Adrenal gland (tissue), 12 donors: Measurements from ENCODE around the gene ABCA8. TPM values are rescaled to one million over a fixed set of nuclear protein-coding genes. Genes with fewer than 3 reads are reported as not detected.
"Not testable (repeated sequence)": the region's sequence is repeated elsewhere in the genome, so short reads cannot be mapped to it uniquely, and the experiment has no call there.

Experiments used
- DNase-seq, 7 donors: peaks; one replicate each; pipeline ENCODE4 v3.0.0-alpha.2; 2019 to 2020
- H3K27ac ChIP-seq, 5 donors: fragments of 200-600 bp; sonication (generic) in 4 of 5; 1 replicate in 3 of 5; 2 replicates in 2 of 5; pipeline versions ENCODE4 v1.5.1 to v1.8.0; 2016 to 2020; ENCODE audit warnings: mild to moderate bottlenecking in 1 of 5
- H3K27me3 ChIP-seq: fragments of 200-600 bp; 2 replicates; pipeline ENCODE4 v1.8.0; 2021
- H3K36me3 ChIP-seq, 2 donors: fragments of 200-600 bp; replicated peaks in 1 of 2; 1 replicate in 1 of 2; 2 replicates in 1 of 2; pipeline versions ENCODE4 v1.5.1 to v1.8.0; 2018 to 2022
- H3K4me1 ChIP-seq, 2 donors: fragments of 200-600 bp; replicated peaks in 1 of 2; 1 replicate in 1 of 2; 2 replicates in 1 of 2; pipeline versions ENCODE4 v1.5.1 to v1.8.0; 2018 to 2021
- H3K4me3 ChIP-seq, 4 donors: fragments of 200-600 bp; sonication (generic) in 3 of 4; one replicate each; pipeline ENCODE4 v1.5.1; 2016 to 2018
- H3K9me3 ChIP-seq, 3 donors: fragments of 200-600 bp; sonication (generic) in 1 of 3; replicated peaks in 1 of 3; 1 replicate in 2 of 3; 2 replicates in 1 of 3; pipeline versions ENCODE4 v1.5.1 to v1.8.0; 2016 to 2021
- POLR2A ChIP-seq, 2 donors: fragments of 450-650 bp; IDR thresholded peaks; one replicate each; pipeline ENCODE4 v1.6.1; 2017; ENCODE audit warnings: antibody characterized with exemption in 2 of 2, mild to moderate bottlenecking in 2 of 2, moderate library complexity in 1 of 2
- WGBS, 4 donors: extraction: QIAGEN DNeasy Blood & Tissue Kit in 2 of 4; methylation state at CpG; one replicate each; pipeline versions ENCODE4 v1.1.5 to v1.1.7; 2013 to 2017; 5-methylcytosine and 5-hydroxymethylcytosine counted together
- intact Hi-C, 2 donors: fragments of 100-400 bp; cut with DNase I; formaldehyde crosslinking; loops; one replicate each; pipeline versions ENCODE4 v1.14.1 to v1.15.0; 2022 to 2023
- polyA plus RNA-seq, 3 donors: library from polyadenylated mRNA; stranded (reverse); fragments of 200-250 nt in 2 of 3; fragments of 350-450 nt in 1 of 3; fragmentation: Illumina TruSeq in 1 of 3; extraction: RNeasy Lipid Tissue Mini Kit (QIAGEN cat#74804) in 1 of 3; gene quantifications; one replicate each; pipeline ENCODE4 v1.2.3, GENCODE V29; 2013 to 2014
- total RNA-seq, 9 donors: library from RNA; depleted of rRNA in 4 of 9; stranded (reverse); fragments of >200 nt in 4 of 9; fragments of 120-200 nt in 1 of 9; fragmentation: NEBNext Ultra II Directional in 1 of 9; extraction: Animal tissue kit (Norgen Biotek cat#: 25700) in 1 of 9; gene quantifications; one replicate each; pipeline versions ENCODE4 v1.1.0 to v1.2.4, GENCODE V29; 2013 to 2023
- TF ChIP-seq, protein P1 (sequence below), 6 experiments: fragments of 450-650 bp in 4 of 6; fragments of 200-600 bp in 2 of 6; sonication (generic) in 1 of 6; IDR thresholded peaks; 1 replicate in 5 of 6; 2 replicates in 1 of 6; pipeline versions ENCODE4 v1.5.1 to v1.8.0; 2016 to 2021; ENCODE audit warnings: antibody characterized with exemption in 6 of 6, mild to moderate bottlenecking in 2 of 6, moderate library complexity in 1 of 6
- donor health status: healthy with polysubstance abuse.
- donor health status: Bipolar disorder and iron deficiency.
- donor health status: DM: yes; HTN: yes; CAD: no.
- donor health status: DM: no; HTN: no; CAD: no.
- donor health status: DM: no; HTN: no; CAD: no.
- donor health status: DM: yes; HTN: yes; CAD: no.

ABCA8 gene
- total and polyA plus RNA-seq, 12 donors = 16.1 to 247 (median 116) TPM

DNA sequence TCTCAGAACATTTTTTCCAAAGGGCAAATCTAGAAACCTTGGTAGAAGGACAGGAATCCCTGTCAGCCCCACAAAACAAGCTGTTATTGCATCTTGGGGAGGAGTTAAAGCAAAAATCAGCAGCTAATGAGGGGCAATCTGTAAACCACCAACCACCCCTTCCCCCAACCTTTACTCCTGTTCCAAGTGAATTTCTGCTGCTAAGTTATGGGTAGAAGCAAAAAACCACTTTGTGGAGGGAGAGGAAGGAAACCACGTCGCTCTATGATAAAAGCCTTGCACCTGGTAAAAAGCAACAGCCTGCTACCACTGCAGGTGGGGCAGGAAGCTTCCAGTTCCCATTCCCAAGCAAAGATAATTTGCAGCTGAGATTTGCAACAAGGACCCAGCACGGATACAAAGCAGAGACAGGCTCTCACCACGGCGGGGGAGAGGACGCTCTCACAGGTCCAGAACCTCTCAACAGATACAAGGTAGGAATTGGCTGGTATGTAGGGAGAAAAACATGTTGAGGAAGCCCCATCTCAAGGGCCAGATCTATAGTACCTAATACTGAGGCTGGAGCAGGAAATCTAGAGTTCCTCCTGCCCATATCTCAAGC is 10.7 kb downstream of the ABCA8 start:
- intact Hi-C loops = no loop called here
- 81 to 87% (median 84%) methylated on average over 6 of the region's 6 CpGs for WGBS, 4 donors
- Histone ChIP-seq H3K27me3 (no peaks in the 10 kb centered on the region), H3K4me3 (no peak overlapping the region), H3K27ac (no peak overlapping the region), H3K36me3 (no peaks in the 10 kb centered on the region), H3K9me3 (no peaks in the 10 kb centered on the region), H3K4me1 (no peaks in the 10 kb centered on the region)
- DNase-seq = no peak
- TF ChIP-seq POLR2A (IDR thresholded peaks at IDR 0.05) = no peak
- TF ChIP-seq, protein P1, sequence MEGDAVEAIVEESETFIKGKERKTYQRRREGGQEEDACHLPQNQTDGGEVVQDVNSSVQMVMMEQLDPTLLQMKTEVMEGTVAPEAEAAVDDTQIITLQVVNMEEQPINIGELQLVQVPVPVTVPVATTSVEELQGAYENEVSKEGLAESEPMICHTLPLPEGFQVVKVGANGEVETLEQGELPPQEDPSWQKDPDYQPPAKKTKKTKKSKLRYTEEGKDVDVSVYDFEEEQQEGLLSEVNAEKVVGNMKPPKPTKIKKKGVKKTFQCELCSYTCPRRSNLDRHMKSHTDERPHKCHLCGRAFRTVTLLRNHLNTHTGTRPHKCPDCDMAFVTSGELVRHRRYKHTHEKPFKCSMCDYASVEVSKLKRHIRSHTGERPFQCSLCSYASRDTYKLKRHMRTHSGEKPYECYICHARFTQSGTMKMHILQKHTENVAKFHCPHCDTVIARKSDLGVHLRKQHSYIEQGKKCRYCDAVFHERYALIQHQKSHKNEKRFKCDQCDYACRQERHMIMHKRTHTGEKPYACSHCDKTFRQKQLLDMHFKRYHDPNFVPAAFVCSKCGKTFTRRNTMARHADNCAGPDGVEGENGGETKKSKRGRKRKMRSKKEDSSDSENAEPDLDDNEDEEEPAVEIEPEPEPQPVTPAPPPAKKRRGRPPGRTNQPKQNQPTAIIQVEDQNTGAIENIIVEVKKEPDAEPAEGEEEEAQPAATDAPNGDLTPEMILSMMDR (IDR thresholded peaks at IDR 0.05) = no peak

DNA sequence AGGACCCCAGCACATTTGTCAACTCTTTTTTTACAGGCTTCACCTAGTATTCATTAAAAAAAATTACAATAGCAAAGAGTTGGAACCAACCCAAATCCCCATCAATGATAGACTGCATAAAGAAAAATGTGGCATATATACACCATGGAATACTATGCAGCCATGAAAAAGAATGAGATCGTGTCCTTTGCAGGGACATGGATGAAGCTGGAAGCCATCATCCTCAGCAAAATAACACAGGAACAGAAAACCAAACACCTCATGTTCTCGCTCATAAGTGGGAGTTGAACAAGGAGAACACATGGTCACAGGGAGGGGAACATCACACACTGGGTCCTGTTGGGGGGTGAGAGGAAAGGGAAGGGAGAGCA is 11.4 kb downstream of the ABCA8 start:
- H3K27me3 ChIP-seq, DNase-seq, H3K4me3 ChIP-seq, H3K4me1 ChIP-seq, H3K27ac ChIP-seq, H3K36me3 ChIP-seq, H3K9me3 ChIP-seq, intact Hi-C loops: not testable (repeated sequence)
- WGBS, 4 donors = 92 to 98% (median 96%) methylated on average over 2 of the region's 2 CpGs

DNA sequence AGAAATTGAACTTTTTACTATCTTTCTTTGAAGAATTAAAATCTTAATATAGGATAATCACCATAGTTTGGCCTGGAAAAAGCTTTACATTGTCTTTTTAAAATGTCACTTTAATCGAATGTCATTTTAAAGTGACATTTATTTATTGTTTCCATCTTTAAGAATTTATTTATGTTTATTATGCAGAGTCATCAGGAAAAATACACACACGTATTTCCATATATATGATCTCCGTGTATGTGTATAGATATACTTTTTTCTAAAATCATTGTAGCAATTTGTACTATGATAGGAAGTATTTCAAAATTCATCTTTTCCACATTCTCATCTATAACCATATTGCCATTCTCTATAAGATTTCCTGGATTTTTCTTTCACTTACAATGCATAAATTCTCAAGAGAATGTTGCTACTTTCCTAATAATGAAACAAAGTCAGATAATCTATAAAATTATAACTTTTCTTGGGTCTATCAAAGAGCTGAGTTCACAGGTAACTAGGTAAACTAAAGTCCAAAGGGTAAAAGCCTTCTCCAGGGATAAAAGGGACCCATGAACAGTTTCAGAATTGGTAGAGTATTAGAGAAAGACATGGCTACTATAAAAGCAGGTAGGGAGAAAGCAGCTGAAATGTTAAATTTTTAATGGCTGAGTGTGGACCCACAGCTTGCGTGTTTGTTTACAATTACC is 11.9 kb downstream of the ABCA8 start:
- intact Hi-C loops = no loop called here
- H3K36me3 ChIP-seq = no peaks in the 10 kb centered on the region
- H3K4me1 ChIP-seq = no peaks in the 10 kb centered on the region
- no peak for DNase-seq
- no peaks in the 10 kb centered on the region for H3K9me3 ChIP-seq
- WGBS, 4 donors = 71 to 92% (median 82%) methylated on average over 4 of the region's 4 CpGs
- H3K4me3 ChIP-seq = no peak overlapping the region
- no peak overlapping the region for H3K27ac ChIP-seq
- no peaks in the 10 kb centered on the region for H3K27me3 ChIP-seq
- TF ChIP-seq POLR2A (IDR thresholded peaks at IDR 0.05) = no peak
- TF ChIP-seq, protein P1 (IDR thresholded peaks at IDR 0.05) = no peak

DNA sequence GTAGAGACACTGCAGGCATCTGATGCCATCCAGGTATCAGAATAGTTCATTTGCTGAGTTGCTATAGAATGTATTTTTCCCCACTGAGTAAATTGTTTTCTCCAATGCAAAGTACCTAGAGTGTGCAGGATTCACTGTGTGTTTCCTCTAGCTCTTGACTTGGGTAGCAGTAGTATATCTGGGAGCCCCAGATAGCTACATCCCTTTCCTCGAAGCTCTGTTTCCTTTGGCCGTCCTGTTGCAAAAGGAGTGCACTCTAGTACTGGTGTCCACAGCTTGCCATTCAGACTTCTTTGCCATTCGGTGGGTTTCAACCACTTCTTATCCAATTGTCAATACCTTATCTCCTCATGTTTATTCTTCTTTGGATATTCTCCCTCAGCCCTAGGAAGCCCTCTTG is 12.8 kb downstream of the ABCA8 start:
- Histone ChIP-seq H3K27ac (no peak overlapping the region), H3K36me3 (no peaks in the 10 kb centered on the region), H3K4me1 (no peaks in the 10 kb centered on the region), H3K4me3 (no peak overlapping the region), H3K27me3 (no peaks in the 10 kb centered on the region), H3K9me3 (no peaks in the 10 kb centered on the region)
- WGBS, 4 donors = 76 to 85% (median 82%) methylated on average over 3 of the region's 3 CpGs
- no peak for DNase-seq
- intact Hi-C loops = no loop called here
- TF ChIP-seq, protein P1 (IDR thresholded peaks at IDR 0.05) = no peak
- no peak for TF ChIP-seq POLR2A (IDR thresholded peaks at IDR 0.05)

DNA sequence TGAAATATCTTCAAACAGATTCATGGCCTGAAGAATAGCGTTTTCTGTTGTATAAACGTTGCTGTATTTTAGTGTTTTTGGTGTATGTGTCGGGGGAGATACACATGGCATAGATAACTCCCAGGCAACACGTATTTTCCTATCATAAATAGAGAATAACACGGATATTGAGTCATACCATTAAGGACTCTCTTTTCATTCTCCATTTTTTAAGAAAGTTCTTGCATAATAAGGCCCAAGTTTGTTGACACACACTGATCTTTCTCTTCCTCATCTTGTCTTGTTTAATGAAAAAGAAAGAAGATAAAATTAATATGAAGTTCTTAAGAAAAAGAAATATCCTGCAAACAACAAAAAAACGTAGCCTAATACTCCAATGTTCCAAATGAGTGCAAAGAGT is 13.4 kb downstream of the ABCA8 start:
- TF ChIP-seq POLR2A (IDR thresholded peaks at IDR 0.05) = no peak
- TF ChIP-seq, protein P1 (IDR thresholded peaks at IDR 0.05) = no peak

More for the DNA sequence above, 13.4 kb downstream of the ABCA8 start:
- no peaks in the 10 kb centered on the region for H3K27me3 ChIP-seq
- no peak for DNase-seq
- 88 to 92% (median 89%) methylated on average over 6 of the region's 6 CpGs for WGBS, 4 donors
- no peak overlapping the region for H3K4me3 ChIP-seq
- intact Hi-C loops = no loop called here
- peaks cover 0 to 3% of the 10 kb centered on the region in 2 donors for H3K36me3 ChIP-seq
- no peaks in the 10 kb centered on the region for H3K4me1 ChIP-seq
- H3K9me3 ChIP-seq = no peaks in the 10 kb centered on the region
- H3K27ac ChIP-seq = no peak overlapping the region
